ENCODE results near the gene RAB29.

RAB29 gene

GRCh38 chr1:205719762-205720161 is 55.5 kb downstream of the RAB29 start:
- no peak for TF ChIP-seq CTCF (IDR thresholded peaks at IDR 0.05)

GRCh38 chr1:205719015-205719414 is 56.3 kb downstream of the RAB29 start:
- no peak overlapping the region for H3K27ac ChIP-seq
- no peaks in the 10 kb centered on the region for H3K27me3 ChIP-seq
- H3K4me1 ChIP-seq (ENCODE audit: control insufficient read depth in 1 of 2, insufficient read depth in 1 of 2, low read depth in 1 of 2, low read length in 1 of 2): peaks cover 19 to 20% of the 10 kb centered on the region in 2 experiments
- no peaks in the 10 kb centered on the region for H3K9me3 ChIP-seq
- no peak overlapping the region for H3K4me3 ChIP-seq (ENCODE audit: low read depth in 1 of 2, low read length in 1 of 2)
- peaks cover 22% of the 10 kb centered on the region for H3K36me3 ChIP-seq
- no peak for TF ChIP-seq CTCF (IDR thresholded peaks at IDR 0.05)

More at GRCh38 chr1:205719762-205720161, 55.5 kb downstream of the RAB29 start:
- no peak overlapping the region for H3K4me3 ChIP-seq (ENCODE audit: low read depth in 1 of 2, low read length in 1 of 2)
- no peak overlapping the region for H3K27ac ChIP-seq
- H3K9me3 ChIP-seq: no peaks in the 10 kb centered on the region
- peaks cover 12% of the 10 kb centered on the region in 2 experiments for H3K4me1 ChIP-seq (ENCODE audit: control insufficient read depth in 1 of 2, insufficient read depth in 1 of 2, low read depth in 1 of 2, low read length in 1 of 2)
- H3K27me3 ChIP-seq: no peaks in the 10 kb centered on the region
- peaks cover 22% of the 10 kb centered on the region for H3K36me3 ChIP-seq

Data from neutrophil (primary cell).